ENCODE results near the gene GRID1.

GRID1 gene

DNA sequence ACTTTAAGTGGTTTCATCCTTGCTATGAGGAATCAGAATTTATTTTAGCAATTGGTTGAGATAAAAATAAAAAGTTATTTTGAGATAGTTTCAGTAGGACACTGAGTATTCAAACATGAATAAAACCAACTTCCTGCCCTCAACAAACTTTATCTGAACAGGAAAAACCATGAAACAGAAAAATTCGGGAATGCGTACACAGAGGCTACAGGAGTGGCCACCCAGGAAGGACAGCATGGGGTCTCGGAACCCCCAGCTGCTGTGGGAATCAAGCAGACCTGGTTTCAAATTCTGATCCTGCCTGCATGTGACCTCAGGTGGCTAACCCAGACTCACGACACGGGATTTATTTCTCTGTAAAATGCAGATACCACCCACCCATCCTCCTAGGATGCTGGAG lies 49.0 kb upstream of the GRID1 start:
- H3K27ac ChIP-seq (ENCODE audit: extremely low read depth, low read depth, low read length) = no peak overlapping the region
- H3K36me3 ChIP-seq (ENCODE audit: control insufficient read depth in 2 of 2, insufficient read depth in 1 of 2, low read length in 2 of 2) = no peaks in the 10 kb centered on the region
- CTCF ChIA-PET = interaction anchor here (1.2 kb wide), 1 partner anchor 15 kb away, joined by 3 read pairs; no protein-coding TSS in a partner anchor

DNA sequence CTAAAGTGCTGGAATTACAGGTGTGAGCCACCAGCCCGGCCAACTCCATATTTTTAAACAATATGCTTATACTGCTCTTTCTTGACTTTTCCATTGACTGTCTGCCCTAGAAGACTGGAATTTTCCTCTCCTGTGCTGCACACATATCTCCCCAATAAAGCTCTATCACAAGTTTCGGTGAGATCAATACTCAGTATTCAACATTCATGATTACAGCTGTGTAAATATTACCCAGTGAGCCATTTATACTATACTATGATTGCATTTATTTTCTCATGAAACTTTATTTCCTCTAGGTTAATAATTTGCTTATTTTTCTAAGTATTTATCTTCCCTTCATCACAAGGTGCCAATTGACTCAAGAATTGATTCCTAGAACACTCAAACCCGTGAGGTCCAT lies 48.5 kb upstream of the GRID1 start:
- Histone ChIP-seq H3K36me3 (ENCODE audit: control insufficient read depth in 2 of 2, insufficient read depth in 1 of 2, low read length in 2 of 2) (no peaks in the 10 kb centered on the region), H3K9me3 (ENCODE audit: control insufficient read depth, insufficient read depth, low read depth, low read length) (no peaks in the 10 kb centered on the region), H3K27ac (ENCODE audit: extremely low read depth, low read depth, low read length) (no peak overlapping the region), H3K4me1 (ENCODE audit: control insufficient read depth, insufficient read depth, low read length) (no peaks in the 10 kb centered on the region), H3K4me3 (ENCODE audit: low read depth, low read length) (no peak overlapping the region)
- ChIA-PET POLR2A (no interaction called here), CTCF (interaction anchor here (1.2 kb wide), 1 partner anchor 15 kb away, joined by 3 read pairs; no protein-coding TSS in a partner anchor)
- TF ChIP-seq ZNF23 (tag by site-specific recombination; IDR thresholded peaks at IDR 0.05; ENCODE audit: borderline replicate concordance) = no peak
- TF ChIP-seq, protein P1, sequence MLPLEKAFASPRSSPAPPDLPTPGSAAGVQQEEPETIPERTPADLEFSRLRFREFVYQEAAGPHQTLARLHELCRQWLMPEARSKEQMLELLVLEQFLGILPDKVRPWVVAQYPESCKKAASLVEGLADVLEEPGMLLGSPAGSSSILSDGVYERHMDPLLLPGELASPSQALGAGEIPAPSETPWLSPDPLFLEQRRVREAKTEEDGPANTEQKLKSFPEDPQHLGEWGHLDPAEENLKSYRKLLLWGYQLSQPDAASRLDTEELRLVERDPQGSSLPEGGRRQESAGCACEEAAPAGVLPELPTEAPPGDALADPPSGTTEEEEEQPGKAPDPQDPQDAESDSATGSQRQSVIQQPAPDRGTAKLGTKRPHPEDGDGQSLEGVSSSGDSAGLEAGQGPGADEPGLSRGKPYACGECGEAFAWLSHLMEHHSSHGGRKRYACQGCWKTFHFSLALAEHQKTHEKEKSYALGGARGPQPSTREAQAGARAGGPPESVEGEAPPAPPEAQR (tag by site-specific recombination; IDR thresholded peaks at IDR 0.05) = no peak
- no peak for TF ChIP-seq PRDM1 (tag by site-specific recombination; IDR thresholded peaks at IDR 0.05)
- no peak for TF ChIP-seq ZNF530 (tag by site-specific recombination; IDR thresholded peaks at IDR 0.05; ENCODE audit: low read depth)
- no peak for TF ChIP-seq SCRT2 (tag by site-specific recombination; IDR thresholded peaks at IDR 0.05)
- no peak for TF ChIP-seq ZXDB (tag by site-specific recombination; IDR thresholded peaks at IDR 0.05)
- no peak for TF ChIP-seq TRIM28 (IDR thresholded peaks at IDR 0.05; ENCODE audit: borderline replicate concordance, low read length)
- TF ChIP-seq, protein P2, sequence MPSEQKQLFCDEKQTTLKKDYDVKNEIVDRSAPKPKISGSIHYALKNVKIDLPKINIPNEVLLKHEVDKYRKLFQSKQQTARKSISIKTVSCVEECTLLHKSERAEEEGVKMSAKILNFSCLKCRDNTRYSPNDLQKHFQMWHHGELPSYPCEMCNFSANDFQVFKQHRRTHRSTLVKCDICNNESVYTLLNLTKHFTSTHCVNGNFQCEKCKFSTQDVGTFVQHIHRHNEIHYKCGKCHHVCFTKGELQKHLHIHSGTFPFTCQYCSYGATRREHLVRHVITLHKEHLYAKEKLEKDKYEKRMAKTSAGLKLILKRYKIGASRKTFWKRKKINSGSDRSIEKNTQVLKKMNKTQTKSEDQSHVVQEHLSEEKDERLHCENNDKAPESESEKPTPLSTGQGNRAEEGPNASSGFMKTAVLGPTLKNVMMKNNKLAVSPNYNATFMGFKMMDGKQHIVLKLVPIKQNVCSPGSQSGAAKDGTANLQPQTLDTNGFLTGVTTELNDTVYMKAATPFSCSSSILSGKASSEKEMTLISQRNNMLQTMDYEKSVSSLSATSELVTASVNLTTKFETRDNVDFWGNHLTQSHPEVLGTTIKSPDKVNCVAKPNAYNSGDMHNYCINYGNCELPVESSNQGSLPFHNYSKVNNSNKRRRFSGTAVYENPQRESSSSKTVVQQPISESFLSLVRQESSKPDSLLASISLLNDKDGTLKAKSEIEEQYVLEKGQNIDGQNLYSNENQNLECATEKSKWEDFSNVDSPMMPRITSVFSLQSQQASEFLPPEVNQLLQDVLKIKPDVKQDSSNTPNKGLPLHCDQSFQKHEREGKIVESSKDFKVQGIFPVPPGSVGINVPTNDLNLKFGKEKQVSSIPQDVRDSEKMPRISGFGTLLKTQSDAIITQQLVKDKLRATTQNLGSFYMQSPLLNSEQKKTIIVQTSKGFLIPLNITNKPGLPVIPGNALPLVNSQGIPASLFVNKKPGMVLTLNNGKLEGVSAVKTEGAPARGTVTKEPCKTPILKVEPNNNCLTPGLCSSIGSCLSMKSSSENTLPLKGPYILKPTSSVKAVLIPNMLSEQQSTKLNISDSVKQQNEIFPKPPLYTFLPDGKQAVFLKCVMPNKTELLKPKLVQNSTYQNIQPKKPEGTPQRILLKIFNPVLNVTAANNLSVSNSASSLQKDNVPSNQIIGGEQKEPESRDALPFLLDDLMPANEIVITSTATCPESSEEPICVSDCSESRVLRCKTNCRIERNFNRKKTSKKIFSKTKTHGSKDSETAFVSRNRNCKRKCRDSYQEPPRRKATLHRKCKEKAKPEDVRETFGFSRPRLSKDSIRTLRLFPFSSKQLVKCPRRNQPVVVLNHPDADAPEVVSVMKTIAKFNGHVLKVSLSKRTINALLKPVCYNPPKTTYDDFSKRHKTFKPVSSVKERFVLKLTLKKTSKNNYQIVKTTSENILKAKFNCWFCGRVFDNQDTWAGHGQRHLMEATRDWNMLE (tag by site-specific recombination; conservative IDR thresholded peaks at IDR 0.05; ENCODE audit: low read depth) = no peak
- TF ChIP-seq, protein P3, sequence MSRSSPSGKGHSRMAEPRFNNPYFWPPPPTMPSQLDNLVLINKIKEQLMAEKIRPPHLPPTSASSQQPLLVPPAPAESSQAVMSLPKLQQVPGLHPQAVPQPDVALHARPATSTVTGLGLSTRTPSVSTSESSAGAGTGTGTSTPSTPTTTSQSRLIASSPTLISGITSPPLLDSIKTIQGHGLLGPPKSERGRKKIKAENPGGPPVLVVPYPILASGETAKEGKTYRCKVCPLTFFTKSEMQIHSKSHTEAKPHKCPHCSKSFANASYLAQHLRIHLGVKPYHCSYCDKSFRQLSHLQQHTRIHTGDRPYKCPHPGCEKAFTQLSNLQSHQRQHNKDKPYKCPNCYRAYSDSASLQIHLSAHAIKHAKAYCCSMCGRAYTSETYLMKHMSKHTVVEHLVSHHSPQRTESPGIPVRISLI (tag by site-specific recombination; IDR thresholded peaks at IDR 0.05) = no peak
- TF ChIP-seq ZNF184 (tag by site-specific recombination; IDR thresholded peaks at IDR 0.05) = no peak
- TF ChIP-seq, protein P4, sequence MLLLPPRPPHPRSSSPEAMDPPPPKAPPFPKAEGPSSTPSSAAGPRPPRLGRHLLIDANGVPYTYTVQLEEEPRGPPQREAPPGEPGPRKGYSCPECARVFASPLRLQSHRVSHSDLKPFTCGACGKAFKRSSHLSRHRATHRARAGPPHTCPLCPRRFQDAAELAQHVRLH (tag by site-specific recombination; IDR thresholded peaks at IDR 0.05) = no peak
- no peak for TF ChIP-seq YY1 (tag by site-specific recombination; IDR thresholded peaks at IDR 0.05)
- no peak for TF ChIP-seq ZNF202 (tag by site-specific recombination; IDR thresholded peaks at IDR 0.05; ENCODE audit: borderline replicate concordance)
- TF ChIP-seq ZNF211 (tag by site-specific recombination; IDR thresholded peaks at IDR 0.05; ENCODE audit: low read depth) = no peak
- no peak for TF ChIP-seq ZNF791 (tag by site-specific recombination; IDR thresholded peaks at IDR 0.05)

More for the DNA sequence above, 49.0 kb upstream of the GRID1 start:
- Histone ChIP-seq H3K4me3 (ENCODE audit: low read depth, low read length) (no peak overlapping the region), H3K4me1 (ENCODE audit: control insufficient read depth, insufficient read depth, low read length) (no peaks in the 10 kb centered on the region), H3K9me3 (ENCODE audit: control insufficient read depth, insufficient read depth, low read depth, low read length) (no peaks in the 10 kb centered on the region)
- POLR2A ChIA-PET = no interaction called here
- peak; percentile 57 for TF ChIP-seq GLIS1 (tag by site-specific recombination; IDR thresholded peaks at IDR 0.05)
- no peak for TF ChIP-seq KLF1 (tag by site-specific recombination; IDR thresholded peaks at IDR 0.05)
